ENCODE data around the gene MAGEE2.
A peak's percentile ranks its signal among the peaks of the same experiment; 100 is the strongest.
"Not testable (repeated sequence)": the region's sequence is repeated elsewhere in the genome, so short reads cannot be mapped to it uniquely, and the experiment has no call there.

The MAGEE2 gene, protein sequence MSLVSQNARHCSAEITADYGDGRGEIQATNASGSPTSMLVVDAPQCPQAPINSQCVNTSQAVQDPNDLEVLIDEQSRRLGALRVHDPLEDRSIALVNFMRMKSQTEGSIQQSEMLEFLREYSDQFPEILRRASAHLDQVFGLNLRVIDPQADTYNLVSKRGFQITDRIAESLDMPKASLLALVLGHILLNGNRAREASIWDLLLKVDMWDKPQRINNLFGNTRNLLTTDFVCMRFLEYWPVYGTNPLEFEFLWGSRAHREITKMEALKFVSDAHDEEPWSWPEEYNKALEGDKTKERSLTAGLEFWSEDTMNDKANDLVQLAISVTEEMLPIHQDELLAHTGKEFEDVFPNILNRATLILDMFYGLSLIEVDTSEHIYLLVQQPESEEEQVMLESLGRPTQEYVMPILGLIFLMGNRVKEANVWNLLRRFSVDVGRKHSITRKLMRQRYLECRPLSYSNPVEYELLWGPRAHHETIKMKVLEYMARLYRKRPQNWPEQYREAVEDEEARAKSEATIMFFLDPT

DNA sequence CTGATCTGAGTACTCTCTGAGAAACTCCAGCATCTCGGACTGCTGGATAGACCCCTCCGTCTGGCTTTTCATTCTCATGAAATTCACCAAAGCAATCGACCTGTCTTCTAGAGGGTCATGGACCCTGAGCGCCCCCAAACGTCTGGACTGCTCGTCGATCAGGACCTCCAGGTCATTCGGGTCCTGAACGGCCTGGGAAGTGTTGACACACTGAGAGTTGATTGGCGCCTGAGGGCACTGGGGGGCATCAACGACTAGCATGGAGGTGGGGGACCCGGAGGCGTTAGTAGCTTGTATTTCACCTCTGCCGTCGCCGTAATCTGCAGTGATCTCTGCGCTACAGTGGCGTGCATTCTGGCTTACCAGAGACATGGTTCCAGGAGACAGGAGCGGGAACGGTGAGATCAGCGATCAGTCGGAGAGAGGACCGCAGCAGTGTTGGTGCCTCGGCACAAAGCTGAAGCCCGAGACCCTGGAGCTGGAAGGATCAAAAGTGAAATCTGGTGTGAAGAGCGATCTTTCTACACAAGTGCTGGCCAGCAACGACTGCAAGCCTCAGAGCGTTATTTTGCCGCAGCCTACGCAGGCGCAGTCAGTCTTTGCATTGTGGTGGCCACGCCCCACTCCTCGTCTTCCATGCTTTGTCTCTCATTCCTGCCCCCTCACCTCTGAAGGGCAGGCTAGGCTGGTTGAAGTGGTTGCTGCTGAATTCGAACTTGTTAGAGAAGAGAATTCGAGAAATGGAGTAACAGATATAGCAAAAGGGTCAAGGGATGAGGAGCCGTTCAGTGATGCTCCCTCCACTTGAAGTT lies at the start of gene MAGEE2:
TSS of gene MAGEE2 (minus strand) at position 575 of the 812 bp plus-strand sequence. CDS start at position 372, 203 bp downstream.
- DNase-seq, result peak; percentile 28

DNA sequence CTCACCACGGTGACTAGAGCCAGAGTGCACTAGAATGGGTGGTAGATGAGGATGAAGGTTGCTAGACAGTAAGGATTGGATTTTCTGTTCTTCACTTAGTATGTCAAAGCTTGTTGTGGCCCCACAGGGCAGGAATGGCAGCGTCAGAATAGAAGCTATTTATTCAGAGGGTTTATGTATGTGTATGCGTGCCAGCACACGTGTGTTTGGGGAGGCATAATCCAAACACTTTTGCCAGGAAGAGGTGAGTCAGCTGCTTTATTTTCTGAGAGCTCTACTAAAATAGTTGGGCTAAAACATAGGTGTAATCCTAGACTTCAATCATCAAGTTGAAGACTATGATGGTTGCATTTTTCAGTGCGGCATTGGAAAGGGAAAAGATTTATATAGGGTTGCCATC lies 1.2 kb upstream of the MAGEE2 start:
- DNase-seq, result no peak

DNA sequence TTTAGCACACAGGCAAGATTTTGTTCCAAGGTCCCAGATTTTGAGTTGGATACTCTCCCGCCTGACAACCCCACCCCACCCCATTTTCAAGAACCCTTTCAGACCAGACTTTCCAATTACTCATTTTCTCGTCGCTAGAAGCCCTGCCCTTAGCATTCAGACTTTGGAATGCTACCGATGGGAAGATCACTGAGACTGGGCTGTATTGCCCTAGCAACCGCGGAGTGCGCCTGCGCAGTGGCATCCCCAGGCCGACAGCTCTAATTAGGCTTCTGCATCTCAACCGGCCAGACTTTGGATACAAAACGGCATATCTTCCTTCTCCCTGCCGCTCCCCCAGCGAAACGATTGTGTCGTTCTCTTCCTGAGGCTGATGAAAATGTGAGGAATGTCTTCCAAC lies 3.4 kb downstream of the MAGEE2 start:
- DNase-seq, result peak; percentile 56

DNA sequence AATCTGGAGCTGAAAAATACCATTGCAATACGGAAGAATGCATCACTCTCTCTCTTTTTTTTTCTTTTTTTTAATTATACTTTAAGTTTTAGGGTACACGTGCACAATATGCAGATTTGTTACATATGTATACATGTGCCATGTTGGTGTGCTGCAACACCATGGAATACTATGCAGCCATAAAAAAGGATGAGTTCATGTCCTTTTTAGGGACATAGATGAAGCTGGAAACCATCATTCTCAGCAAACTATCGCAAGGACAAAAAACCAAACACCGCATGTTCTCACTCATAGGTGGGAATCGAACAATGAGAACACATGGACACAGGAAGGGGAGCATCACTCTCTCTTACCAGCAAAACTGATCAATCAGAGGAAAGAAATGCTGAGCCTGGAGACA lies 17.0 kb downstream of the MAGEE2 start:
- not testable (repeated sequence) for DNase-seq

DNA sequence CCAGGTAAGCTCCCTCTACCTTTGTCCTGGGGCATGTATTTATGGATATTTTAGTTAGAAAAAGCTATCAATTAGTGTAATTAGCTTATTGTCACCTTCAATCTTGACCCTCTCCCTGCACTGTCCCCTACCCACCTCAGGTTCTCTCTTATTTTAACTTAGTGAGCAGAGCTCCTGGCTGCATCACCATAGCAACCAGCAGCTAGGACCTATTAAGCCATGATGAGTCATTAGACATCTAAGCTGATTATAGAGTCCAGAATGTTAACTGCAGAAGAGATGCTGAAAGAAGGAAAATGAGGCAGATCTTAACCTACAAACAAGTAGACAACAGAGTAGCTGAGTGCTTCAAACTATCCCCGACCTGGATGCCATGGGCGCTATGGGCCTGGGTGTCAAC lies 36.6 kb downstream of the MAGEE2 start:
- no peak for DNase-seq

DNA sequence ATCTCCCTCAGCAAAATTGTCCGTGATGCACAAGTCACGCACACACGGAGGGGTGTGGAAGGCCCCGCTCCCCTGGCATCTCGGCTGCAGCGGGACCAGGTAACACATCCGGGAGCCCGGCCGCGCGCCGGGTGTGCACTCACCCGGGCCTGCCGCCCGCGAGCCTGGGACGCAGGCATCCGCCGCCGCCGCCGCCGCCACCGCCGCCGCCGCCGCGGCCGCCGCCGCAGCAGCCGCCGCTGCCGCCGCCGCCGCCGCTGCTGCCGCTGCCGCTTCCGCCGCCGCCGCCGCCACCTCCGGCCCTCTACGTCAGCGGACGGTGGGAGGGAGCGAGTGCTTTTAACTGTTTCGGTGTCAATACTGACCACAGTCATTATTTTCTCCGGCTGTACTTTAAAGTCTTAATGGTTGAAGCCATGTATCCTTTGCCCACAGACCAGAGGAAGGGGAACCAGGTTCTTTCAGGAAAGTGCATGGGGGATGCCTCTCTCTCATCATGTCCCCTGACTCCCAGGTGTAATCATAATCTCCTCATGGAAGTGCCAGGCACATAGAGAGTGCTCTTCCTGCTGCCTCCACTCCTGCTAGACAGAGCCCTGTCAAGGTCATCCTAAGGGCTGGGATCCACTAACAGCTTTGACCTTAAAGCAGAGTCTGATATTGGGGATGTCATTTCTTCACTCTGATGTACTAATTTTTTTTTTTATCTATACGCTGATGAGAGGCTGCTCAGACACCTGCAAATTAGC lies 38.0 kb downstream of the MAGEE2 start:
- DNase-seq, result peak; percentile 50
